Measurements from ENCODE around the gene CD300E.
A peak's percentile ranks its signal among the peaks of the same experiment; 100 is the strongest.

Gene CD300E

GRCh38 chr17:74605361-74605760 is 18.2 kb downstream of the CD300E start:
- CTCF ChIA-PET: no interaction called here
- no peak for TF ChIP-seq CTCF (IDR thresholded peaks at IDR 0.05; ENCODE audit: control extremely low read depth, extremely low read depth, low read depth, missing control alignments)
- POLR2A ChIA-PET: no interaction called here
- DNase-seq (ENCODE audit: extremely low spot score): no peak

GRCh38 chr17:74604761-74605160 is 18.8 kb downstream of the CD300E start:
- no peak for TF ChIP-seq CTCF (IDR thresholded peaks at IDR 0.05; ENCODE audit: control extremely low read depth, extremely low read depth, low read depth, missing control alignments)
- ChIA-PET CTCF (interaction anchor here (0.8 to 3.1 kb wide), 8 partner anchors 13 to 236 kb away, joined by 3 to 8 read pairs (median 4); partner anchors contain the start of gene CD300LD), POLR2A (no interaction called here)
- no peak for DNase-seq (ENCODE audit: extremely low spot score)

GRCh38 chr17:74604200-74604599 is 19.3 kb downstream of the CD300E start:
- CTCF ChIA-PET: interaction anchor here (0.8 to 3.1 kb wide), 9 partner anchors 13 to 235 kb away, joined by 3 to 8 read pairs (median 4); partner anchors contain the start of gene CD300LD
- no peak for DNase-seq (ENCODE audit: extremely low spot score)
- TF ChIP-seq CTCF (IDR thresholded peaks at IDR 0.05; ENCODE audit: control extremely low read depth, extremely low read depth, low read depth, missing control alignments): no peak
- POLR2A ChIA-PET: no interaction called here

GRCh38 chr17:74603746-74604145 is 19.8 kb downstream of the CD300E start:
- DNase-seq (ENCODE audit: extremely low spot score): no peak
- TF ChIP-seq CTCF (IDR thresholded peaks at IDR 0.05; ENCODE audit: control extremely low read depth, extremely low read depth, low read depth, missing control alignments): no peak
- POLR2A ChIA-PET: interaction anchor here (0.6 kb wide), 1 partner anchor 138 kb away, joined by 3 read pairs; no protein-coding TSS in a partner anchor
- CTCF ChIA-PET: interaction anchor here (0.7 to 3.1 kb wide), 12 partner anchors 12 to 235 kb away, joined by 3 to 15 read pairs (median 4); partner anchors contain the start of gene CD300LD

- POLR2A ChIA-PET: interaction anchor here (0.6 kb wide), 1 partner anchor 139 kb away, joined by 3 read pairs; no protein-coding TSS in a partner anchor
- no peak for DNase-seq (ENCODE audit: extremely low spot score)
- no peak for TF ChIP-seq CTCF (IDR thresholded peaks at IDR 0.05; ENCODE audit: control extremely low read depth, extremely low read depth, low read depth, missing control alignments)
- CTCF ChIA-PET: interaction anchor here (0.7 to 3.1 kb wide), 15 partner anchors 8 to 234 kb away, joined by 3 to 15 read pairs (median 4); partner anchors contain the start of gene CD300C
Observed at GRCh38 chr17:74603037-74603635, 20.4 kb downstream of the CD300E start.

GRCh38 chr17:74601944-74602572 is 21.5 kb downstream of the CD300E start:
- TF ChIP-seq CTCF (IDR thresholded peaks at IDR 0.05; ENCODE audit: control extremely low read depth, extremely low read depth, low read depth, missing control alignments): peak; percentile 62
- ChIA-PET POLR2A (no interaction called here), CTCF (interaction anchor here (0.6 to 3.1 kb wide), 16 partner anchors 9 to 317 kb away, joined by 3 to 15 read pairs (median 3); partner anchors contain the start of genes CD300C and CD300LD)
- DNase-seq (ENCODE audit: extremely low spot score): peak; percentile 65
